ENCODE results near the gene GRAMD1A. TPM values are rescaled to one million over a fixed set of nuclear protein-coding genes. Genes with fewer than 3 reads are reported as not detected.

Gene GRAMD1A
- total and polyA plus RNA-seq, 4 experiments from 2014 or later = 16.3 to 221 (median 130) TPM

- CTCF ChIA-PET (ENCODE audit: partially characterized antibody) = interaction anchor here (1.5 kb wide), 1 partner anchor 11 kb away, joined by 3 read pairs; no protein-coding TSS in a partner anchor
- Mint-ChIP-seq H3K27ac (peak overlapping the region in 3 of 7 donors; percentile 25 to 46 (median 34)), H3K4me3 (peak overlapping the region in 1 of 8 donors; percentile 46), H3K4me1 (peaks cover 7 to 10% (median 8%) of the 10 kb centered on the region in 4 donors), H3K27me3 (peaks cover 7% of the 10 kb centered on the region in 2 donors), H3K9me3 (no peaks in the 10 kb centered on the region), H3K36me3 (no peaks in the 10 kb centered on the region)
- Histone ChIP-seq H3K4me3 (ENCODE audit: low read length in 2 of 2) (no peak overlapping the region), H3K36me3 (ENCODE audit: insufficient read depth, low read length) (no peaks in the 10 kb centered on the region), H3K9me3 (ENCODE audit: control insufficient read depth in 1 of 2, low read length in 2 of 2) (no peaks in the 10 kb centered on the region), H3K27me3 (ENCODE audit: insufficient read depth, low read length) (no peaks in the 10 kb centered on the region), H3K27ac (ENCODE audit: low read depth, low read length) (no peak overlapping the region), H3K4me1 (ENCODE audit: insufficient read depth, low read length) (peaks cover 13% of the 10 kb centered on the region)
- POLR2A ChIA-PET (ENCODE audit: partially characterized antibody) = no interaction called here
- intact Hi-C loops (cut with micrococcal nuclease) = no loop called here
- no peak for DNase-seq
These were observed 33.2 kb downstream of the GRAMD1A start for GRCh38 chr19:35033067-35034004.

GRCh38 chr19:35034005-35034502, 33.9 kb downstream of the GRAMD1A start:
- Histone ChIP-seq H3K4me3 (ENCODE audit: low read length in 2 of 2) (no peak overlapping the region), H3K27me3 (ENCODE audit: insufficient read depth, low read length) (no peaks in the 10 kb centered on the region), H3K36me3 (ENCODE audit: insufficient read depth, low read length) (no peaks in the 10 kb centered on the region), H3K9me3 (ENCODE audit: control insufficient read depth in 1 of 2, low read length in 2 of 2) (no peaks in the 10 kb centered on the region), H3K27ac (ENCODE audit: low read depth, low read length) (no peak overlapping the region), H3K4me1 (ENCODE audit: insufficient read depth, low read length) (peaks cover 13% of the 10 kb centered on the region)
- Mint-ChIP-seq H3K27ac (no peak overlapping the region), H3K9me3 (no peaks in the 10 kb centered on the region), H3K4me3 (no peak overlapping the region), H3K27me3 (peaks cover 7% of the 10 kb centered on the region in 2 donors), H3K36me3 (no peaks in the 10 kb centered on the region), H3K4me1 (peaks cover 6 to 17% (median 8%) of the 10 kb centered on the region in 4 donors)
- intact Hi-C loops (cut with micrococcal nuclease) = no loop called here
- POLR2A ChIA-PET (ENCODE audit: partially characterized antibody) = no interaction called here
- DNase-seq = no peak
- CTCF ChIA-PET (ENCODE audit: partially characterized antibody) = interaction anchor here (1.5 kb wide), 1 partner anchor 10 kb away, joined by 3 read pairs; no protein-coding TSS in a partner anchor

GRCh38 chr19:35034588-35035382, 34.7 kb downstream of the GRAMD1A start:
- H3K27ac Mint-ChIP-seq = peak overlapping the region in 1 of 7 donors; percentile 60
- no peaks in the 10 kb centered on the region for H3K36me3 ChIP-seq (ENCODE audit: insufficient read depth, low read length)
- no peak overlapping the region for H3K4me3 Mint-ChIP-seq
- no peak for DNase-seq
- no peak overlapping the region for H3K4me3 ChIP-seq (ENCODE audit: low read length in 2 of 2)
- H3K36me3 Mint-ChIP-seq = no peaks in the 10 kb centered on the region
- CTCF ChIA-PET (ENCODE audit: partially characterized antibody) = interaction anchor here (1.5 kb wide), 1 partner anchor 9 kb away, joined by 3 read pairs; no protein-coding TSS in a partner anchor
- intact Hi-C loops (cut with micrococcal nuclease) = no loop called here
- H3K27me3 ChIP-seq (ENCODE audit: insufficient read depth, low read length) = no peaks in the 10 kb centered on the region
- peaks cover 5 to 19% (median 8%) of the 10 kb centered on the region in 4 donors for H3K4me1 Mint-ChIP-seq
- H3K27me3 Mint-ChIP-seq = peaks cover 7% of the 10 kb centered on the region in 2 donors
- H3K9me3 Mint-ChIP-seq = no peaks in the 10 kb centered on the region
- H3K27ac ChIP-seq (ENCODE audit: low read depth, low read length) = no peak overlapping the region
- peaks cover 10% of the 10 kb centered on the region for H3K4me1 ChIP-seq (ENCODE audit: insufficient read depth, low read length)
- POLR2A ChIA-PET (ENCODE audit: partially characterized antibody) = no interaction called here
- no peaks in the 10 kb centered on the region for H3K9me3 ChIP-seq (ENCODE audit: control insufficient read depth in 1 of 2, low read length in 2 of 2)

GRCh38 chr19:35037716-35038622, 37.8 kb downstream of the GRAMD1A start:
- Histone ChIP-seq H3K4me3 (ENCODE audit: low read length in 2 of 2) (no peak overlapping the region), H3K27me3 (ENCODE audit: insufficient read depth, low read length) (no peaks in the 10 kb centered on the region), H3K36me3 (ENCODE audit: insufficient read depth, low read length) (no peaks in the 10 kb centered on the region), H3K27ac (ENCODE audit: low read depth, low read length) (no peak overlapping the region), H3K4me1 (ENCODE audit: insufficient read depth, low read length) (peaks cover 22% of the 10 kb centered on the region), H3K9me3 (ENCODE audit: control insufficient read depth in 1 of 2, low read length in 2 of 2) (no peaks in the 10 kb centered on the region)
- intact Hi-C loops (cut with micrococcal nuclease) = no loop called here
- Mint-ChIP-seq H3K27me3 (peaks cover 5% of the 10 kb centered on the region in 2 donors), H3K4me3 (no peak overlapping the region), H3K4me1 (peaks cover 10 to 24% (median 15%) of the 10 kb centered on the region in 4 donors), H3K9me3 (no peaks in the 10 kb centered on the region), H3K36me3 (no peaks in the 10 kb centered on the region), H3K27ac (peak overlapping the region in 1 of 7 donors; percentile 48)
- no peak for DNase-seq
- POLR2A ChIA-PET (ENCODE audit: partially characterized antibody) = interaction anchor here (0.9 to 2.0 kb wide), 2 partner anchors 10 to 28 kb away, joined by 3 to 6 read pairs; no protein-coding TSS in a partner anchor
- CTCF ChIA-PET (ENCODE audit: partially characterized antibody) = interaction anchor here (1.0 kb wide), 1 partner anchor 9 kb away, joined by 3 read pairs; no protein-coding TSS in a partner anchor

- H3K4me3 ChIP-seq (ENCODE audit: low read length in 2 of 2) = no peak overlapping the region
- Mint-ChIP-seq H3K4me3 (peak overlapping the region in 3 of 8 donors; percentile 54 to 75 (median 67)), H3K36me3 (no peaks in the 10 kb centered on the region), H3K9me3 (no peaks in the 10 kb centered on the region), H3K27me3 (peaks cover 5% of the 10 kb centered on the region in 2 donors), H3K27ac (peak overlapping the region in 4 of 7 donors; percentile 12 to 62 (median 36)), H3K4me1 (peaks cover 10 to 24% (median 15%) of the 10 kb centered on the region in 4 donors)
- no peak for DNase-seq
- peaks cover 22% of the 10 kb centered on the region for H3K4me1 ChIP-seq (ENCODE audit: insufficient read depth, low read length)
- H3K27ac ChIP-seq (ENCODE audit: low read depth, low read length) = no peak overlapping the region
- H3K9me3 ChIP-seq (ENCODE audit: control insufficient read depth in 1 of 2, low read length in 2 of 2) = no peaks in the 10 kb centered on the region
- H3K27me3 ChIP-seq (ENCODE audit: insufficient read depth, low read length) = no peaks in the 10 kb centered on the region
- H3K36me3 ChIP-seq (ENCODE audit: insufficient read depth, low read length) = no peaks in the 10 kb centered on the region
- intact Hi-C loops (cut with micrococcal nuclease) = no loop called here
- ChIA-PET POLR2A (ENCODE audit: partially characterized antibody) (interaction anchor here (0.5 to 2.0 kb wide), 3 partner anchors 11 to 42 kb away, joined by 3 to 6 read pairs (median 3); no protein-coding TSS in a partner anchor), CTCF (ENCODE audit: partially characterized antibody) (interaction anchor here (1.0 kb wide), 1 partner anchor 10 kb away, joined by 3 read pairs; no protein-coding TSS in a partner anchor)
These were observed 38.7 kb downstream of the GRAMD1A start for GRCh38 chr19:35038623-35039512.

Data from CD4-positive, alpha-beta memory T cell (primary cell).